Measurements from ENCODE around the gene LIMD2.

The LIMD2 gene

DNA sequence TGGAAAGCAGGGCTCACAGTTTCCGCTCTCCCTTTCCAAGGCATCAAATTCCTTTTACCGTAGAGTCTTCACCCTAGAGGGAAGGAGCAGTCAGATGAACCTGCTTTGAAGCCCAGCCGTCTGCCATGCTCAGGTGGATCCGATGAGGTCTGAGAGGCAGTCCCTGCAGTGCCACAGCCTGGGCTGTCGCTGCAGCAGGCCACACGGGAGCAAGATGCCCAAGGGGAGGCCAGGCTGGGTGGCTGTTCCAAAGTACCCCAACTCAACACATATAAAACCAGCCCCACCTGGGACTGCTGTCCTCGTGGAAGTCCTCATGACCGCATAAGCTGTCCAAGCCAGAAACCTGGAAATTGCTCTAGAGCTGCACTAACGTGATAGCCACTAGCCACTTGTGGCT is 4.9 kb upstream of the LIMD2 start:
- Mint-ChIP-seq H3K4me1 (peaks cover 77% of the 10 kb centered on the region), H3K9me3 (no peaks in the 10 kb centered on the region), H3K27me3 (no peaks in the 10 kb centered on the region), H3K27ac (peak overlapping the region in 1 of 2 donors; percentile 59), H3K4me3 (no peak overlapping the region)
- DNase-seq: no peak
- no peak for ATAC-seq

DNA sequence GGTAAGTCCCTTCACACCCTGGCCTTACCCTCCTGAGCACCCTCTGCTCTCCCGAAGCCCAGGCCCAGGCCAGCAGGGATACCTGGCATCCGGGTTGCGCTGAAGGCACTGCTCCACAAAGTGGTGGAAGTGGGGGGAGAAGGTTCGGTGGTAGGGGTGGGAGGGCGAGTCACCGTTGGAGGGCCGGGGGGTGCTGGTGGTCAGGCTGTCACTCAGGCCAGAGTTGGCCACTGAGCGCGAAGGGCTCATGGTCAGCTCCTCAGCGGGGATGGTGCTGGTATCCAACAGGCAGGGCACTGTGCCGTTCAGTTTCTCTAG is 4.3 kb upstream of the LIMD2 start:
- Mint-ChIP-seq H3K4me1 (peaks cover 70% of the 10 kb centered on the region), H3K27me3 (no peaks in the 10 kb centered on the region)
- no peak for ATAC-seq

GRCh38 chr17:63703556-63704258 is 3.8 kb upstream of the LIMD2 start:
- no peak for DNase-seq
- H3K27me3 Mint-ChIP-seq: no peaks in the 10 kb centered on the region
- ATAC-seq: no peak
- H3K9me3 Mint-ChIP-seq: no peaks in the 10 kb centered on the region
- H3K27ac Mint-ChIP-seq: peak overlapping the region; percentile 36 to 67
- peaks cover 65% of the 10 kb centered on the region for H3K4me1 Mint-ChIP-seq
- peak overlapping the region; percentile 92 to 95 for H3K4me3 Mint-ChIP-seq

More for the DNA sequence above, 4.3 kb upstream of the LIMD2 start:
- H3K9me3 Mint-ChIP-seq: no peaks in the 10 kb centered on the region
- peak overlapping the region; percentile 19 to 48 for H3K27ac Mint-ChIP-seq
- DNase-seq: no peak
- H3K4me3 Mint-ChIP-seq: peak overlapping the region in 1 of 2 donors; percentile 95

GRCh38 chr17:63703029-63703428 is 3.1 kb upstream of the LIMD2 start:
- DNase-seq: no peak
- no peaks in the 10 kb centered on the region for H3K27me3 Mint-ChIP-seq
- ATAC-seq: no peak
- H3K4me3 Mint-ChIP-seq: peak overlapping the region; percentile 92 to 95
- peak overlapping the region; percentile 65 to 99 for H3K27ac Mint-ChIP-seq
- no peaks in the 10 kb centered on the region for H3K9me3 Mint-ChIP-seq
- H3K4me1 Mint-ChIP-seq: peaks cover 59% of the 10 kb centered on the region

GRCh38 chr17:63702721-63703015 is 2.7 kb upstream of the LIMD2 start:
- H3K9me3 Mint-ChIP-seq: no peaks in the 10 kb centered on the region
- H3K4me1 Mint-ChIP-seq: peaks cover 62% of the 10 kb centered on the region
- H3K27ac Mint-ChIP-seq: peak overlapping the region; percentile 94 to 99
- peak overlapping the region; percentile 92 to 95 for H3K4me3 Mint-ChIP-seq
- ATAC-seq (no peak), DNase-seq (no peak)
- H3K27me3 Mint-ChIP-seq: no peaks in the 10 kb centered on the region

- ATAC-seq (peak; percentile 25), DNase-seq (peak; percentile 56 to 82)
- peaks cover 62% of the 10 kb centered on the region for H3K4me1 Mint-ChIP-seq
Measured at GRCh38 chr17:63701868-63702720, 2.2 kb upstream of the LIMD2 start.

GRCh38 chr17:63701456-63701820 is 1.5 kb upstream of the LIMD2 start:
- Mint-ChIP-seq H3K27me3 (no peaks in the 10 kb centered on the region), H3K4me3 (peak overlapping the region; percentile 92 to 95), H3K9me3 (no peaks in the 10 kb centered on the region), H3K27ac (peak overlapping the region; percentile 97 to 99), H3K4me1 (peaks cover 62% of the 10 kb centered on the region)
- DNase-seq (no peak), ATAC-seq (no peak)

More at GRCh38 chr17:63701868-63702720, 2.2 kb upstream of the LIMD2 start:
- Mint-ChIP-seq H3K9me3 (no peaks in the 10 kb centered on the region), H3K4me3 (peak overlapping the region; percentile 92 to 95), H3K27me3 (no peaks in the 10 kb centered on the region), H3K27ac (peak overlapping the region; percentile 97 to 99)

DNA sequence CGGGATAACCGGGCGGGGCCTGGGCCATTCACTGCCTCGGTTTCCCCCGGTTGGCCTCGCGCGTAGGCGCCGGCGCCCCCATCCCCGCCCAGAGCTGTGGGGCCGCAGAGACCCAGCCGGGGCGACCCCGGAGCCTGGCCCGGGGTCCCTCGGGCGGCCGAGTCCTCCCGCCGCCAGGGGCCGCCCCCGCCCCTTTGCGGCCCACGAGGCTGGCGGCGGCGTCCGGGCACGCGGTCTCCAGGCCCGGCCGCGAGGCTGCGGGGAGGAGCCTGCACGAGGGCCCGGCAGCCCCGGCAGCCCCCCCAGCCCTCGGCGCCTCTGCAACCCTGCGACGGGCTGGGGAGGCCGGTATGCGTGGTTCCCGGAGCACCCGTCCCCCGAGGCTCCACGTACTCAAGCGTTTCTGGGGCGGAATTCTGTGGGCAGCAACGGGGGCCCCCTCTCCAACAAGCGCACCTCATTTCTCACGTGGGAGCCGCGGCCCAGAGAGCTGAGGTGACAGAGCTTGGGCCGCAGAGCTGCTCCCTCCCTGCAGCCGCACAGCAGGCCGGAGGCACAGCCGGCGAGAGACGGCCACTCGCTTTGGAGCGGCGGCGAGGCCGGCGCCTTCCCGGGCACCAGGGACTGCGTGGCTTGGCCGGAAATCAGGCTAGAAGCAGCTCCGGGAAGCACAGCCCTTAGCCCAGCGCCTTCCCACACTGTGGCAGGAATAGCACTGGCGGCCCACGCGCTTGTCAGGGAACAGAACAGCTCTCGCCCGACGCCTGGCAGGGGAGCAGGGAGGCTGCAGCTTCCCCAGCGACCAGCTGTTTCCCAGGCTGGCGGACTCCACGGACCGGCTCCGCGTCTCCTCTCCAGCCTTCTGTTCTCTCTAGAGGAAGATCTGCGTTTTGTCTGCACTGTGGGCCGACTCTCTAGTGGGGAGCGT is 867 bp upstream of the LIMD2 start:
- peak; percentile 12 for ATAC-seq
- H3K27ac Mint-ChIP-seq: peak overlapping the region; percentile 97 to 99
- H3K9me3 Mint-ChIP-seq: no peaks in the 10 kb centered on the region
- H3K4me1 Mint-ChIP-seq: peaks cover 62% of the 10 kb centered on the region
- H3K27me3 Mint-ChIP-seq: no peaks in the 10 kb centered on the region
- H3K4me3 Mint-ChIP-seq: peak overlapping the region; percentile 92 to 95
- peak; percentile 73 to 74 for DNase-seq

DNA sequence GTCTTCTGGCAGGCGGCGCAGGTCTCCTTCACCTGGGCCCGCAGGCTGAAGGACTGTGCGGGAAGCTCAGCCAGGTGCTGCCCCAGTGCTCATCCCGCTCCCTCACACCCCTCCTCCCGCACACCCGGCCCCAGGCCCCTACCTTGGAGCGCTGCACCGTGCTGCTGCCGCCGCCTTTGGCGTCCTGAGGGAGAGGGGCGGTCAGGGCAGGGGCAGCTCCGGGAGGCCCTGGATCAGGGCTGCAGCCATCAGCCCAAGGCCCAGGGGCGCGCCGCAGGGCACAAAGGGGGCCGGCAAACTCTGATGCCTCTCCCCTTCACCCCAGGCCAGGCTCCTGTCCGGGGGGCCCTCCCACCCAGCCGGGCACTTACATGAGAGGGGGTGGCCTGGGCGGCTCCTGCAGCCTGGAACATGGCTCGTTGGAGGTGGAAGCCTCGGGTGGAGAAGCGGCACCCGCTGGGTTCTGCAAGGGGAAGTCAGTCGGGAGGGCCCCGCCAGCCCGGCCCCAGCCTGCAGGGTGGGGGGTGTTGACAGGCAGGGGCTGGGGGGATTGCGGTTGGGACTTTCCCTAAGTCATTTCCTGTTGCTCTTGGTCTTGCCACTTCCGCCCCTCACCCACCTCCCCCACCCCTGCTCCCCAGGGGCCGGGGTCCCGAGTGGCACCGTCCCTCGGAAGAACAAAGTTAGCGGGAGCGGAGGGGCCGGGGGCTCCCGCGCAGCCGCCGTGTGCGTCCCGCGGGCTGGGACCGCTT is 863 bp downstream of the LIMD2 start:
- DNase-seq (peak; percentile 88 to 91), ATAC-seq (peak; percentile 38)
- Mint-ChIP-seq H3K4me3 (peak overlapping the region; percentile 90 to 98), H3K27me3 (no peaks in the 10 kb centered on the region), H3K4me1 (peaks cover 66% of the 10 kb centered on the region), H3K9me3 (no peaks in the 10 kb centered on the region), H3K27ac (peak overlapping the region; percentile 90 to 99)

GRCh38 chr17:63698381-63698885 is 1.5 kb downstream of the LIMD2 start:
- Mint-ChIP-seq H3K27ac (peak overlapping the region; percentile 76 to 99), H3K27me3 (no peaks in the 10 kb centered on the region), H3K4me3 (peak overlapping the region; percentile 90 to 98), H3K4me1 (peaks cover 66% of the 10 kb centered on the region), H3K9me3 (no peaks in the 10 kb centered on the region)
- DNase-seq (peak; percentile 48 to 56), ATAC-seq (no peak)

- ATAC-seq (peak; percentile 55), DNase-seq (peak; percentile 85 to 90)
- no peaks in the 10 kb centered on the region for H3K27me3 Mint-ChIP-seq
- H3K27ac Mint-ChIP-seq: peak overlapping the region; percentile 89 to 99
- peak overlapping the region; percentile 90 to 98 for H3K4me3 Mint-ChIP-seq
- H3K9me3 Mint-ChIP-seq: no peaks in the 10 kb centered on the region
- H3K4me1 Mint-ChIP-seq: peaks cover 66% of the 10 kb centered on the region
Measured at GRCh38 chr17:63697341-63698286, 2.3 kb downstream of the LIMD2 start.

GRCh38 chr17:63696381-63696961 is 3.5 kb downstream of the LIMD2 start:
- H3K27ac Mint-ChIP-seq: peak overlapping the region; percentile 89 to 99
- DNase-seq (peak in 1 of 2 donors; percentile 60), ATAC-seq (no peak)
- no peaks in the 10 kb centered on the region for H3K9me3 Mint-ChIP-seq
- H3K27me3 Mint-ChIP-seq: no peaks in the 10 kb centered on the region
- H3K4me1 Mint-ChIP-seq: peaks cover 62% of the 10 kb centered on the region
- H3K4me3 Mint-ChIP-seq: peak overlapping the region; percentile 90 to 98

DNA sequence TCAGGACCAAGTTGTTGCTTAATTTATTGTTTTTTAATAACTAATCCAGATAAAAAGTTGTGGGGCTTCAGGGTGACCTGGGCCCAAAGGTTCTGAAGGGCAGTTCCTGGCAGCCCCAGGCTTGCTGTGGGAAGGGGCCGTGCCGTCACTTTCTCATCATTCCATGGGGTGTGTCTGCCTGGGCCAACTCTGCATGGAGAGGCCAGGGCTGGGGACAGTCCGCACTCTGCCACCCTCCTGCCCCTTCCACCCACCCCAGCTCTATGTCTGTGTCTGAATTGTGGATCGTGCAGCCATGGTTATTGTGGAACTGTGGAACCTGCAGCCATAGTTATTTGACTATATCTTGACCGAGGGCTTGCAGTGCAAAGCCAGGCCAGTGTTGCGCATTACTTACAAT is 4.0 kb downstream of the LIMD2 start:
- ATAC-seq: no peak

More for the DNA sequence above, 4.0 kb downstream of the LIMD2 start:
- no peaks in the 10 kb centered on the region for H3K9me3 Mint-ChIP-seq
- peaks cover 61% of the 10 kb centered on the region for H3K4me1 Mint-ChIP-seq
- DNase-seq: no peak
- H3K27me3 Mint-ChIP-seq: no peaks in the 10 kb centered on the region
- H3K27ac Mint-ChIP-seq: peak overlapping the region; percentile 76 to 99
- H3K4me3 Mint-ChIP-seq: peak overlapping the region; percentile 90 to 98

Data from stimulated activated naive CD8-positive, alpha-beta T cell treated with anti-CD3 and anti-CD28 coated beads, Interleukin-15, amount 100 ng/mL, for 72 hours (primary cell).